ENCODE measurements around the gene GPER1.

GPER1 gene

DNA sequence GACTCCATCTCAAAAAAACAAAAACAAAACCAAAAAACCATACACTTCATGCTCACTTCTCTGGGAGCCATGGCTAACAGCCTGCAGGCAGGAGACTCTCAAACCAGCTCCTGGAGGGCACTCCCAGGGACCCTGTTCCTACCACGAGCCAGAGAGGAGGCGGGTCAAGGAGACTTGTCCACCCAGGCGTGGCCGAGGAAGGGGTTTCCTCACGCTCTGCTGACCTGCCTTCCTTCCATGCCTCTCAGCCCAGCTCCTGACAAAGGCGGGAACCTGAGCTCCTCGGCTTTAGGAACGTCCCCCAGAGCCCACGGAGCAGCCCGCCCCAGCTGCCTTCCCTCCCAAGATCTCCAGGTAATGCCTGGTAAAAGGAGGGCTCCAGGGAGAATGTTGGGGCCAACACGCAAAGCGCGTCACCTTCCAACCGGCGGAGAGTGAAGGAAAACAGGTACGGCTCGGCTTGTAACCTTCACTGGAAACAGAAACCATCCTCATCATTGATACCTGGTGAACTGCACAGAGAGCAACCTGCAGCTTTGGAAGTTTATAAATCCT is 34.0 kb upstream of the GPER1 start:
- DNase-seq (ENCODE audit: low read depth): no peak

DNA sequence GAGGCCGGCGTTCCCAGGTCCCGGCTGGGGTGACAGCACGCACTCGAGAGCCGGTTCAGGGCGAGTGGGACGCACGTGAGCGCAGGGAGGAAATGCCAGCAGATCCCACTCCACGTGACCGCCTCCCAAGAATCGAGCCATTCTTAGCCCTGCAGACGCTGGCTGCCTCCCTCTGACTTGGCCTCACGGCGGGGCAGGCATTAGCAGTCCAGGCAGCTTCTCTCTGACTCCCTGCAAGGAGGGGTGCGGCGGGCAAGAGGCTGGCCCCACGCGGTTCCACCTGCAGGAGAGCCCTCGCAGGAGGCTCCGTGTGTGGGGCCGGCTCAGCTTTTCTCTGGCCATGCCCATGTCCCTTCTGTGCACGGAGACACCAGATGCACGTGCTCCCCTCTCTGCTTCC is 33.5 kb upstream of the GPER1 start:
- no peak for DNase-seq (ENCODE audit: low read depth)

- no peak for DNase-seq (ENCODE audit: low read depth)
Measured at GRCh38 chr7:1054861-1055450, 33.0 kb upstream of the GPER1 start.

DNA sequence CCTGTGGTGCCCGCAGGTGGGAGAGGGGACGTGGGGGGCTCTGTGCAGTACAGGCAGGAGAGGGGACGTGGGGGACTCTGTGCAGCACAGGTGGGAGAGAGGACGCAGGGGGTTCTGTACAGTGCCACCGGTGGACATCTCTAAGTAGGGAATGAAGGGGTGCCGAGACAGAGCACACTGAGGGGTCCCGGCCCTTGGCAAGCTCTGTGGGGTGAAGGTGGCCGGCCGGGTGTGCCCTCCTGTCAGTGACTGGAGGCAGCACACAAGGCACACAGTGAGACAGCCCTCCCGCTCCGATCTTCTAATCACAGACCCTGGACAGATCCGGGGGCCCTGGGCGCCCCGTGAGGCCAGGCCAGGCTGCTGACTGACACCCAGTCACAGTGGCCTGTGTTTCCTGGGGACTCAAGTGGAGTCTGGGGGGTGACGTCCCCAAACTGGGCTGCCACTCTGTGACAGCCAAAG is 32.4 kb upstream of the GPER1 start:
- DNase-seq (ENCODE audit: low read depth): no peak

- no peak for DNase-seq (ENCODE audit: low read depth)
Measured at GRCh38 chr7:1055956-1056784, 31.7 kb upstream of the GPER1 start.

- no peak for DNase-seq (ENCODE audit: low read depth)
Measured at GRCh38 chr7:1056785-1057410, 31.0 kb upstream of the GPER1 start.

DNA sequence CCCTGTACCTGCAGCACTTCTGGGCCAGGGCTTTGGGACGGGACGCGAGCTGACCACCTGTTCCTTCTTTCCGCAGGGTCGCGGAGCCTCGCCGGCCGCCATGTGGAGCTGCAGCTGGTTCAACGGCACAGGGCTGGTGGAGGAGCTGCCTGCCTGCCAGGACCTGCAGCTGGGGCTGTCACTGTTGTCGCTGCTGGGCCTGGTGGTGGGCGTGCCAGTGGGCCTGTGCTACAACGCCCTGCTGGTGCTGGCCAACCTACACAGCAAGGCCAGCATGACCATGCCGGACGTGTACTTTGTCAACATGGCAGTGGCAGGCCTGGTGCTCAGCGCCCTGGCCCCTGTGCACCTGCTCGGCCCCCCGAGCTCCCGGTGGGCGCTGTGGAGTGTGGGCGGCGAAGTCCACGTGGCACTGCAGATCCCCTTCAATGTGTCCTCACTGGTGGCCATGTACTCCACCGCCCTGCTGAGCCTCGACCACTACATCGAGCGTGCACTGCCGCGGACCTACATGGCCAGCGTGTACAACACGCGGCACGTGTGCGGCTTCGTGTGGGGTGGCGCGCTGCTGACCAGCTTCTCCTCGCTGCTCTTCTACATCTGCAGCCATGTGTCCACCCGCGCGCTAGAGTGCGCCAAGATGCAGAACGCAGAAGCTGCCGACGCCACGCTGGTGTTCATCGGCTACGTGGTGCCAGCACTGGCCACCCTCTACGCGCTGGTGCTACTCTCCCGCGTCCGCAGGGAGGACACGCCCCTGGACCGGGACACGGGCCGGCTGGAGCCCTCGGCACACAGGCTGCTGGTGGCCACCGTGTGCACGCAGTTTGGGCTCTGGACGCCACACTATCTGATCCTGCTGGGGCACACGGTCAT is 30.3 kb upstream of the GPER1 start:
- no peak for DNase-seq (ENCODE audit: low read depth)

DNA sequence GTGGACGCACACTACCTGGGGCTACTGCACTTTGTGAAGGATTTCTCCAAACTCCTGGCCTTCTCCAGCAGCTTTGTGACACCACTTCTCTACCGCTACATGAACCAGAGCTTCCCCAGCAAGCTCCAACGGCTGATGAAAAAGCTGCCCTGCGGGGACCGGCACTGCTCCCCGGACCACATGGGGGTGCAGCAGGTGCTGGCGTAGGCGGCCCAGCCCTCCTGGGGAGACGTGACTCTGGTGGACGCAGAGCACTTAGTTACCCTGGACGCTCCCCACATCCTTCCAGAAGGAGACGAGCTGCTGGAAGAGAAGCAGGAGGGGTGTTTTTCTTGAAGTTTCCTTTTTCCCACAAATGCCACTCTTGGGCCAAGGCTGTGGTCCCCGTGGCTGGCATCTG is 29.6 kb upstream of the GPER1 start:
- DNase-seq (ENCODE audit: low read depth): no peak

- DNase-seq (ENCODE audit: low read depth): no peak
Measured at GRCh38 chr7:1058821-1059199, 29.1 kb upstream of the GPER1 start.

GRCh38 chr7:1059200-1060091 is 28.5 kb upstream of the GPER1 start:
- no peak for DNase-seq (ENCODE audit: low read depth)

DNA sequence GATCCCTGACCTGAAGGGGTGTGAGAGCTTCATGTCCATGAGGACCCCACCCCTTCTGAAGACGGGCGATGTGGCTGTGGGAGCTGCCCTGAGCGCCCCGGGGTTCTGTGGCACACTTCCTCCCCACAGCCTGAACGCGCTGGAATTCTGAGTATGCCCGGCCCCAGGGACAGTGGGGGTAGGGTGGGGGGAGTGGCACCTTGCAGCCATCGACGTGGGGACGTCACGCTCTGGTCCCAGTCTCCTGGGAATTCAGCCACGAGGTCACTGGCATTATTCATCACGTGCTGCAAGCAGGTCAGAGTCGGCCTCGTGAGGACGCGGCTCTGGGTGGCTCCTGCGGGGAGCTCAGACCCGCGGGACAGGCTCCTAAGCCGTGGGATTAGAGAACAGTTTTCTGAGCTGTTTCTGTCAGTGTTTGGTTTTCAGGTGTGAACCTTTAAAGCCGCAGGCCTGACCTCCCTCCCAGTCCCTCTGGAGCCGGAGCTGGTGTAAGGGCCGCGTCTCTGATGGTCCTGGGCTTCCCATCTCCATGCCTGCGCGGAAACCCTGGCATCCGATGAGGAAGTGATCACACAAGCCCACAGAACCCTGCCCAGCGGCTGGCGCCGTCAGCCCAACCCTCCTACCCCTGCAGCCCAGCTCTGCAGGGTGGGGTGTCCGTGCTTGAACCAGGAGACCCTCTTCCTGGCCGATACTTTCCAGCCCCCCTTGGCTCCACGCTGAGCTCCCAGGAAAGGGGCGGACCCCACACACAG is 27.4 kb upstream of the GPER1 start:
- no peak for DNase-seq (ENCODE audit: low read depth)

DNA sequence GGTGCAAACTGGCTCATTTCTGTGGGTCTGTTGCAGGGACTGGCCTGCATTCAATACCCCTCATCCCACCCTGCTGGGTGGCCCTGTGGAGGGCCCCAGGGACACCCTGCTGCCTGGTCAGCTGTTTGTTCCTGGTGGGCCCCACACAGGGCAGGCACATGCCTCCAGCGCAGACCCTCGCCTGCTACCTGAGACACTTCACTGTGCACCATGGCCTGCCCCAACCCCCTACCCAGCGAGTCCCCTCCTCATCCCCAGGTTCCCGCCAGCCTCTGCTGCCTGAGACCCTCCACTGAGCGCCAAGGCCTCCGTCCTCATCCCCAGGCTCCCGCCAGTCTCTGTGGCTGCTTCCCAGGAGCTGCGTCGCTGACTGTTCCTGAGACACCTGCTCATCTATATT is 26.7 kb upstream of the GPER1 start:
- no peak for DNase-seq (ENCODE audit: low read depth)

DNA sequence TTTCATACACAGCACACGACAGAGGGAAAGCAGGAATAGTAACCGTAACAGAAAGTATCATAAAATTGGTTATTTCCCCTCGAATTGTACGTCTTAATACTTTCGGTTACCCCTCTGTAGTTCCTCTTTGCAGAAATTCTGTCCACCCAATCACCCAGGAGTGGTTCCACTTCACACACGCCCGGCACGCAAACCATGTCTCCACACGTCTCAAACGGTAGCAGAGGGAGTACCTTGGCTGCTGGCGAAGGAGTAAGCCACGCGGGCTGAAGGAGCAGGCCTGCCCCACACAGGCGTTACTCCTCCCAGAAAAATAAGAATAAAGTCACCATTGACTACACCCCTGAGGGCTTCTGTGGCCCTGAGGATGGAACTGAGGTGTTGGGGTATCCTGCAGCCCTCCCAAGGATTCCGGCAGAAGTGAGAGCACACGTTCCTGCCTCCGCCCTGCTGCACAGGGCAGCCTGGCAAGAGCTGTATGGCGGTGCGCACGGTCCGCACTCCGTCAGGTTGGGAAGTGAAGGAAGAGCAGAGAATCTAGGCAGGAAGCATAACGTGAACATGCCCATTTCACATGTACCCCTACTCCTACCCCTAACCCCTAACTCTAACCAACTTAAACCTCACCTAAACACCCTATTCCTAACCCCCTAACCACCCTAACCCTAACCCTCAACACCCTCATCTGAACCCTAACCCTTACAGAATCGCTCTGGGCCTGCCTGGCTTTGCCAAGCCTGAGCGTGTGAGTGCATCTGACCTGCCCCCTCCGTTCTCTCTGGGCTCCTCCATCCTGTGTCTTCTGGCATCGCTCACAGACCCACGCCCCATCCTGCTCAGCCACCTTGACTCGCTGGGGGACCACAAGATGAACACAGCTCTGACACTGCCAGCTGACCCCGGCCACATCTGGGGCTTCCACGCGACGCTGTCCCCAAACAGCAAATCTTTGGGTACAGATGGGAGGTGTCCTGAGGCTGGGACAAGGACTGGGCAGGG is 25.3 kb upstream of the GPER1 start:
- DNase-seq (ENCODE audit: low read depth): no peak

DNA sequence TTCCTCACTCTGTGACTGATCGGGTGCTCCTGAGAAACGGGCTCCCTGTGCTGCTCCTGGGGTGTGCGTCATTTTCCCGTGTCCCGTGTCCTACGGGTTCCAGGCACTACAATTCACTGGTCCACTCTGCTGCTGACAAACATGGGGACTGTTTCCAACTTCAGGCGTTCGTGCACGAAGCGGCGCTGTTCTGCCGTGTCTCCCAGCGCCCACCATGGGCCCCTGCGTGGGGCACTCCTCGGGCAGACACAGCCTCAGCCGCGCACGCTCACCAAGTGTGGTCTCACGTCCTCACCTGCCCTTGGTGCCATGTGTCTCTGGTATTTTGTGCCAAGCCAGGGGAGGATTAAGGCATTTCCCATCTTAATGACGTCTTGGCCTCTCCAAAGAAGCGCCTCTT is 24.6 kb upstream of the GPER1 start:
- DNase-seq (ENCODE audit: low read depth): no peak

- no peak for DNase-seq (ENCODE audit: low read depth)
Measured at GRCh38 chr7:1064581-1064980, 23.3 kb upstream of the GPER1 start.

- no peak for DNase-seq (ENCODE audit: low read depth)
Measured at GRCh38 chr7:1065263-1065584, 22.7 kb upstream of the GPER1 start.

GRCh38 chr7:1065585-1066241 is 22.2 kb upstream of the GPER1 start:
- DNase-seq (ENCODE audit: low read depth): peak; percentile 66

DNA sequence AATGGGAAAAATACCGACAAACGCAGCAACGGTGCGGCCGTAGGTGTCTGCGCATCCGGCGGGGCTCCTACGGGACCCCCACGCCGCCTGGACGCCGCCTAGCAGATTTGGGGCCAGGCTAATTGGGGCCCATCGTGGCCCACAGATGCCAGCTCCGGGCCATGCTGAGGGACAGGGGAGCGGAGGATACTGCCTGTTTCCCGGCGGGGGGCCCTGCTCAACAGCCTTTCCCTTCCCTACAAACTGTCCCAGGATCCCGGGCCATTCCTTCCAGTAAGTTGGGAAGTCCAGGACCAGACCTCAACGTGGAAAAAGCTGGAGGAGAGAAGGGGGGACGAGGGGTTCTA is 21.7 kb upstream of the GPER1 start:
- DNase-seq (ENCODE audit: low read depth): no peak

- no peak for DNase-seq (ENCODE audit: low read depth)
Measured at GRCh38 chr7:1068013-1068412, 19.9 kb upstream of the GPER1 start.

Data from stimulated activated CD8-positive, alpha-beta memory T cell treated with anti-CD3 and anti-CD28 coated beads, Interleukin-7, amount 100 ng/mL, for 24 hours (primary cell).